HCT116 (cell line): ENCODE results near the gene ROBO1.

Experiments used
- EZH2phosphoT487 ChIP-seq: fragments of 200-600 bp; IDR thresholded peaks from 2 replicates; pipeline ENCODE4 v1.6.1; 2018; ENCODE audit warnings: antibody characterized with exemption, borderline replicate concordance
- JUND ChIP-seq: IDR thresholded peaks from 2 replicates; pipeline ENCODE4 v1.6.1; 2012
- POLR2A ChIP-seq: IDR thresholded peaks from 2 replicates; pipeline ENCODE4 v1.7.0; 2011; ENCODE audit warnings: borderline replicate concordance; ENCODE audit not compliant: insufficient read depth, insufficient read length; ENCODE audit errors: extremely low read depth
- POLR2AphosphoS5 ChIP-seq: IDR thresholded peaks from 2 replicates; pipeline ENCODE4 v1.6.1; 2011; ENCODE audit warnings: mild to moderate bottlenecking, low read depth, low read length, moderate library complexity
- SP1 ChIP-seq: IDR thresholded peaks from 2 replicates; pipeline ENCODE4 v1.6.1; 2012; ENCODE audit warnings: low read depth
- YY1 ChIP-seq: IDR thresholded peaks from 2 replicates; pipeline ENCODE4 v1.6.1; 2011; ENCODE audit warnings: low read length, low read depth, moderate library complexity, mild to moderate bottlenecking; ENCODE audit not compliant: insufficient replicate concordance; ENCODE audit errors: extremely low read depth
- TF ChIP-seq, protein P1 (sequence below), 3 experiments: fragments of 200-600 bp in 1 of 3; sonication (generic) in 1 of 3; IDR thresholded peaks in 2 of 3; conservative IDR thresholded peaks in 1 of 3; 2 replicates each; pipeline ENCODE4 v1.5.1; 2012 to 2017; ENCODE audit warnings: low read depth in 2 of 3, low read length in 2 of 3, antibody characterized with exemption in 1 of 3, borderline replicate concordance in 1 of 3, control low read depth in 1 of 3, mild to moderate bottlenecking in 1 of 3, mixed read lengths in 1 of 3, mixed run types in 1 of 3, moderate library complexity in 1 of 3; ENCODE audit not compliant: insufficient read depth in 1 of 3
- TF ChIP-seq, protein P2 (sequence below): IDR thresholded peaks from 2 replicates; pipeline ENCODE4 v1.6.1; 2012; ENCODE audit warnings: low read depth

DNA sequence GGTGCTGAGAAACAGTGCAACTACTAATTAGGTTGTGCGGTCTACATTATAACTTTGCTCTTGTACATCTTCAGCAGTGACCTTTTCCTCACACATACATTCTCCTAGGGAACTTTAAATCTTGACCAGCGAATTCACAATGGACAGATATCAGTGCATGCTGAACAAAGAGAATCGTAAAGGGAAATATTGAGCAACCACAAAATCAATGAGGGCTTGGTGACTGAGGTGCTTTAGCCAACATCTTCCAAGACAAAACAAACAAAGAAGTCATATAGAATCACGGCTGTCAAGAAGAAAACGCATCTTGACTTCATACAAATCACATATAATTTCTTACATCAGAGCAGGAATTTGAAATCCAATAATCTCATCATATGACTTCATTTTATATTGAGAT is 1022.0 kb downstream of the ROBO1 start:
- TF ChIP-seq POLR2A (no peak), EZH2phosphoT487 (no peak), YY1 (no peak), SP1 (no peak), JUND (no peak), POLR2AphosphoS5 (no peak)
- TF ChIP-seq, protein P1, sequence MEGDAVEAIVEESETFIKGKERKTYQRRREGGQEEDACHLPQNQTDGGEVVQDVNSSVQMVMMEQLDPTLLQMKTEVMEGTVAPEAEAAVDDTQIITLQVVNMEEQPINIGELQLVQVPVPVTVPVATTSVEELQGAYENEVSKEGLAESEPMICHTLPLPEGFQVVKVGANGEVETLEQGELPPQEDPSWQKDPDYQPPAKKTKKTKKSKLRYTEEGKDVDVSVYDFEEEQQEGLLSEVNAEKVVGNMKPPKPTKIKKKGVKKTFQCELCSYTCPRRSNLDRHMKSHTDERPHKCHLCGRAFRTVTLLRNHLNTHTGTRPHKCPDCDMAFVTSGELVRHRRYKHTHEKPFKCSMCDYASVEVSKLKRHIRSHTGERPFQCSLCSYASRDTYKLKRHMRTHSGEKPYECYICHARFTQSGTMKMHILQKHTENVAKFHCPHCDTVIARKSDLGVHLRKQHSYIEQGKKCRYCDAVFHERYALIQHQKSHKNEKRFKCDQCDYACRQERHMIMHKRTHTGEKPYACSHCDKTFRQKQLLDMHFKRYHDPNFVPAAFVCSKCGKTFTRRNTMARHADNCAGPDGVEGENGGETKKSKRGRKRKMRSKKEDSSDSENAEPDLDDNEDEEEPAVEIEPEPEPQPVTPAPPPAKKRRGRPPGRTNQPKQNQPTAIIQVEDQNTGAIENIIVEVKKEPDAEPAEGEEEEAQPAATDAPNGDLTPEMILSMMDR (IDR thresholded peaks at IDR 0.05 in 2 of 3, conservative IDR thresholded peaks at IDR 0.05 in 1 of 3; ENCODE audit: borderline replicate concordance in 1 of 3, insufficient read depth in 1 of 3, low read depth in 2 of 3, low read length in 2 of 3) = no peak
- TF ChIP-seq, protein P2, sequence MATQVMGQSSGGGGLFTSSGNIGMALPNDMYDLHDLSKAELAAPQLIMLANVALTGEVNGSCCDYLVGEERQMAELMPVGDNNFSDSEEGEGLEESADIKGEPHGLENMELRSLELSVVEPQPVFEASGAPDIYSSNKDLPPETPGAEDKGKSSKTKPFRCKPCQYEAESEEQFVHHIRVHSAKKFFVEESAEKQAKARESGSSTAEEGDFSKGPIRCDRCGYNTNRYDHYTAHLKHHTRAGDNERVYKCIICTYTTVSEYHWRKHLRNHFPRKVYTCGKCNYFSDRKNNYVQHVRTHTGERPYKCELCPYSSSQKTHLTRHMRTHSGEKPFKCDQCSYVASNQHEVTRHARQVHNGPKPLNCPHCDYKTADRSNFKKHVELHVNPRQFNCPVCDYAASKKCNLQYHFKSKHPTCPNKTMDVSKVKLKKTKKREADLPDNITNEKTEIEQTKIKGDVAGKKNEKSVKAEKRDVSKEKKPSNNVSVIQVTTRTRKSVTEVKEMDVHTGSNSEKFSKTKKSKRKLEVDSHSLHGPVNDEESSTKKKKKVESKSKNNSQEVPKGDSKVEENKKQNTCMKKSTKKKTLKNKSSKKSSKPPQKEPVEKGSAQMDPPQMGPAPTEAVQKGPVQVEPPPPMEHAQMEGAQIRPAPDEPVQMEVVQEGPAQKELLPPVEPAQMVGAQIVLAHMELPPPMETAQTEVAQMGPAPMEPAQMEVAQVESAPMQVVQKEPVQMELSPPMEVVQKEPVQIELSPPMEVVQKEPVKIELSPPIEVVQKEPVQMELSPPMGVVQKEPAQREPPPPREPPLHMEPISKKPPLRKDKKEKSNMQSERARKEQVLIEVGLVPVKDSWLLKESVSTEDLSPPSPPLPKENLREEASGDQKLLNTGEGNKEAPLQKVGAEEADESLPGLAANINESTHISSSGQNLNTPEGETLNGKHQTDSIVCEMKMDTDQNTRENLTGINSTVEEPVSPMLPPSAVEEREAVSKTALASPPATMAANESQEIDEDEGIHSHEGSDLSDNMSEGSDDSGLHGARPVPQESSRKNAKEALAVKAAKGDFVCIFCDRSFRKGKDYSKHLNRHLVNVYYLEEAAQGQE = no peak
